ENCODE measurements around the gene SEMA3E.

Gene SEMA3E

DNA sequence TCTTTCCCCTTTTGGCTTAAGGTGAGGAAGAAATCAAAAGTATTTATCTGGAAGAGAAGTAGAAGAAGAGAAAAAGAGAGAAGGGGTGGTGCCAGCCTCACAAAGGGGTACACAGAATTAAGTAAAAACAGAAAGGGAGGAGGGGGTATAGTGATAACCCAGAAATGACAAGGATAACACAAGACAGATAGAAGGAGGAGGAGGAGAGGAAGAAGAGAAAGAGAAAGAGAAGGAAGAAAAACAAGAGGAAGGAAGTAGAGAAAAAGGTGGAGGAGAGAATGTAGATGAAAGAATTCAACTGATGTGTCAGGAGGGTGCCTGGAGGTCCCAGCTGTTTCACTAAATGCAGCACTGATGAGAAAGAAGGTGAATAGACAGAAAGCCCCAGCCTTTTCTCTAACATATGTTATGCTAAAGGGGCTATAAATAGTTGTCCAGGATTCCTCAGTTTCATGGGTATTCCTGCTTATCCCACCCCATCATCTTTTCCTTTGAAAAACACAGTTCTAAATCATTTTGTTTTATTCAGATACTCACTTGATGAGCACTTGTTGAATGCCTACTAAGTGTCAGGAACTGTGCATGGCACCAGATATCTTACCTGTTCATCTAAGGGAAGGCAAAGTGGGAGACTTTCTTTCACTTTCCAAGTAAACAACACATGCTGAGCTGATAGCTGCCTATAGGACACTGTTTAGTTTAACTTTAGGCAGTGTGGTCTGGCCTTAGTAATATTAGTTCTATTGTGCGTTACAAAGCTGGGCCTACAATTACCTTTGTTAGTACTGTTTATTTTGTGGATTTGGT, 8.0 kb downstream of the SEMA3E start:
- no peak for DNase-seq (ENCODE audit: low read depth in 2 of 2)

DNA sequence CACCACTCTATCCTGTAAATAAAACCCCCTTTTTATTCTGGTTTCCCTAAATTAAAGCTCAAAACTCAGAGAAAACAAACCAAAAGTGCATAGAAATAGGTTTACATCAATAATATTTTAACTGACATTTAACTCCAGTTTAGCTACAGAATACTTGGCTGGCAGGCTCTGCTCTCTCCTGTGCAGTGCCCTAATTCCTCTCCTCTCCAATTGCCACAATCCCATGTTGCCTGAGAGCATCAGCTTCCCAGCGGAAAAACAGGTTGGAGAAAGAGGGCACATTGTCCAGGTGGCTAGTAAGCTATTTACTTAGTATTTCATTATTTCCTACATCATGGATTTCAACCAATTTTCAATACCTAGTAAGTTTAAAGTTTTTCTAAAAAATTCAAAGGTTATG, 8.7 kb downstream of the SEMA3E start:
- DNase-seq (ENCODE audit: low read depth in 2 of 2), result no peak

DNA sequence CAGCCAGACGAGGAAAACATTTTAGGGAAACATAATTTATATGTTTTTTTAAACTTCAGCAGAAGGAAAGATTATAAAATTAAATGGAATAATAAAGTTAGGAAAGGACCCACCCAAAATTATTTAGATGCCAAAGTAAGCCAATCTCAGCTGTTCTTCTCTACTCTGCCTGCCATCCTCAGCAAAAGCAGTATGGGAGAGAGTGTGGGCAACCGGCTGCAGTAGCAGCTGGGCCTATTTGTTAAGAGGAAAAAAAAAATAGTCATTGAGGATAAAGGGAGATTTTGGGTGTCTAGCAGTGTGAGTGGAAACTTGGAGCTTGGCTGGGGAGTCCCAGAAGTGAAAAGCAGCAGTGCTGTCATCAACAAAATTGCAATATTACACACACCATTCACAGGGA, 15.4 kb downstream of the SEMA3E start:
- no peak for DNase-seq (ENCODE audit: low read depth in 2 of 2)

DNA sequence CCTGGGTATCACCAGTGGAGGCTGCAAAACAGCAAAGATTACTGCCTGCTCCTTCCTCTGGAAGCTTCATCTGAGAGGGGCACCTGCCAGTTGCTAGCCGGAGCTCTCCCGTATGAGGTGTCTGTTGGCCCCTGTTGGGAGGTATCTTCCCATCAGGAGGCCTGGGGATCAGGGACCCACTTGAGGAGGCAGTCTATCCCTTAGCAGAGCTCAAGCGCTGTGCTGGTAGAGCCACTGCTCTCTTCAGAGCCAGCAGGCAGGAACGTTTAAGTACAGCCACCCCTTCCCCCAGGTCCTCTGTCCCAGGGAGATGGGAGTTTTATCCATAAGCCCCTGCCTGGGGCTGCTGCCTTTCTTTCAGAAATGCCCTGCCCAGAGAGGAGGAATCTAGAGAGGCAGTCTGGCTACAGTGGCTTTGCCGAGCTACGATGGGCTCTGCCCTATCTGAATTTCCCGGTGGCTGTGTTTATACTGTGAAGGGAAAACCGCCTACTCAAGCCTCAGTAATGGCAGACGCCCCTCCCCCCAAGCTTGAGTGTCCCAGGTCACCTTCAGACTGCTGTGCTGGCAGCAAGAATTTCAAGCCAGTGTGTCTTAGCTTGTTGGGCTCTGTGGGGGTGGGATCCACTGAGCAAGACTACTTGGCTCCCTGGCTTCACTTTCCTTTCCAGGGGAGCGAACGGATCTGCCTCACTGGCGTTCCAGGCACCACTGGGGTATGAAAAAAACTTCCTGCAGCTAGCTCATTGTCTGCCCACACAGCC, 19.6 kb downstream of the SEMA3E start:
- no peak for DNase-seq (ENCODE audit: low read depth in 2 of 2)

DNA sequence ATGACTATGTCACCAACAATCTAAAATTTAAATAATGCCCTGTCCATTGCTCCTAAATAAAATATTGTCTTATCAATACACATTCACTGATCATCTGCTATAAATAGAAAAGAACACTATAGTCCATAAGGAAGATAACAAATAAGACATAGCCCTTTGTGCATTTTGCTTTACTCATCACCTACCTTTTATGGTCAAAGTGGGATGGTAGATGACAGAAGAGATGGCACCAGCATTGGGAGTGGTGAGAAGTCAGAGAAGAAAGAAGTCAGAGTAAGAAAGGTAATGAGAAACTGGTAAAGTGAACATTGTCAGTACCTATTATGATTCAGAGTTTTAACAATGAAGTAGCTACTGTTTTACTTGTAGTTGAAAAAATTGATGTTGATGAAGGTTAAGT, 31.1 kb downstream of the SEMA3E start:
- DNase-seq (ENCODE audit: low read depth in 2 of 2), result no peak

DNA sequence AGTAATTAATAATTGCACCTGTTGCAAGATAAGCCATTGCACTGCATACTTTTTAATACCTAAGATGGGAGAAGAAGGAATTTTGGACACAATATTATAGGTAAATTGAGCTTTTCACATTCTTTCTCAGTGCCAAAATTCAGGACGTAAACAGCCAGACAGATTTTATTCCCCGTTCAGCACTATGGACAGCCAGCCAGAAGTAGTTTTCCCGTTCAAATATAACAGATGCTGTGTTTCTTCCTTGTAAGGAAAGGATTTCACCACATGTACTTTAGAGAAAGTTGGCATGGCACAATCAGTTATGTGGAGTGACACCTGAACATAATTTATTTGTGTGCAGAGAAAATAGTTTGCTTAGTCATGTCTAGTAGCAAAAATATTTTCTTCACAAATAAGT, 34.8 kb downstream of the SEMA3E start:
- no peak for DNase-seq (ENCODE audit: low read depth in 2 of 2)

DNA sequence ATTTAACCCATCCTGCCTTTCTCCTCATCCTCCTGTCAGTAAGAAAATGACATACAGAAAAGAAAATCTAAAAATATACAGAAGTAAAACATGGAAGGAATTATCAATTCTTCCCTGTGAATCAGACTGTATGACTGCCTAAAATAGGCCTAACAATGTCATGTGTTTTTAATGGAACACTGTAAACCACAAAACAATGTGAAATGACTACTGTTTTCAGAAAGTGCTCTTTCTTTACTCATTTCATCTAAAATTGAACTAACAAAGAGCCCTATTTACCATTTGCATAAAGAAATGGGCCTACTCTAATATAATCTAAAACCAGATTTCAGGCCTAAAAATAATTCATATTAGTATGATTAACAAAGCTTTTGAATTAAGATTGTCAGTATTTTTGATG, 35.7 kb downstream of the SEMA3E start:
- DNase-seq (ENCODE audit: low read depth in 2 of 2), result no peak

DNA sequence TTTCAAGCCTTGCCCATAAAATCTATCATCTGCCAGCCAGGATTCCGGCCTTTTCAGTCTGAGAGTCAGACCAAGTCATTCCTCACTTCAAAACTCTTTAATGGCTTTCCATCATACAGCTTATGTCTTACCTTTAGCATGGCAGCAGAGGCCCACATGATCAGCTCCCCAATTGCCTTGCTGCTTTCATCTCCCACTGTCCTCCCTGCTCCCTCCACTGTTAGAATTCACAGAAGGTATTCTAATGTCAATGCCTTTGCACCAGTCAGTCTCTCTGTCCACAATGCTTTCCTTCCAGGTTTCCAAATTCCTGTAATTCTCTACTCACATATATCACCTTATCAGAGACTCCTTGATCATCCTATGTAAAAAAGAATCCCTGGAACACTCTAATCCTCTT, 37.2 kb downstream of the SEMA3E start:
- DNase-seq (ENCODE audit: low read depth in 2 of 2), result no peak

DNA sequence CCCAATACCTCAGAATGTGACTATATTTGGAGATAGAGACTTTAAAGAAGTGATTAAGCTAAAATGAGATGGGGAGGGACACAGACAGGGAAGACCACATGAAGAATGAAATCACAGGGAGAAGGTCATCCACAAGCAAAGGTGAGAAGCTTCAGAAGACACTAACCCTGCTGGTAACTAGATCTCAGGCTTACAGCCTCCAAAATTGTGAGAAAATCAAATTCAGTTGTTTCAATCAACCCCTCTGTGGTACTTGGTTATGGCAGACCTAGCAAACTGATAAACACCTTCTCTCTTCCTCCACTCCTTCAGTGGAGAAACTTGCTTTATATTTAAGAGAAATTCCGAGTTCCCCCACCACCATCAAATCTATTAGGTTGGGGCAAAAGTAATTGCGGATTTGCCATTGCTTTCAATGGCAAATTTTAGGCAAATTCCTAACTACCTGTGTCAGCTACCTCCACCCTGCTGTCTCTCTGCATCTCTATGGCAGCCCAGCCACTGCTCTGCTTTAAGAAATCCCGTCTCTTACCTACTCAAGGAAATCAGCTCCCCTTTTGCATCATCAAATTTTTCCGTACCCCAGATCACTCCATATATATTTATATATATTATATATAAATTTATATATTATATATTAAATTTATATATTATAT, 38.2 kb downstream of the SEMA3E start:
- no peak for DNase-seq (ENCODE audit: low read depth in 2 of 2)

DNA sequence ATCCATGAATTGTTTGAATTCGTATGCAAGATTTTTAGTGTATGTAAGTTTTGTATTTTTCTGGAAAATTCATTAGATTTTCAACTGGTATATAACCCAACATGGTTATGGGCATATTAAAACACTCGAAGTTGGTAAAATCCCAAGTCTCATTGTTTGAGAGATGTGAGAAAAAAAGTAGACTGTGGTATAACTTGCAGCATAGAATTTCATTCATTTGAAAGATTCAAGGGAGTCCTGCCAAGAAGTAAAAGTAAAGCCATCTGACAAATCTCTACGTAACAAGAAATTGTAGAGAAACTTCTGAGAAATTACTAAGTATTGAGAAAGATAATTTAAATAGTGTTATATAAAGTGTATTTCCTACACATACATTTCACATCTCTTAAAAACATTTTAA, 40.2 kb downstream of the SEMA3E start:
- DNase-seq (ENCODE audit: low read depth in 2 of 2), result no peak

DNA sequence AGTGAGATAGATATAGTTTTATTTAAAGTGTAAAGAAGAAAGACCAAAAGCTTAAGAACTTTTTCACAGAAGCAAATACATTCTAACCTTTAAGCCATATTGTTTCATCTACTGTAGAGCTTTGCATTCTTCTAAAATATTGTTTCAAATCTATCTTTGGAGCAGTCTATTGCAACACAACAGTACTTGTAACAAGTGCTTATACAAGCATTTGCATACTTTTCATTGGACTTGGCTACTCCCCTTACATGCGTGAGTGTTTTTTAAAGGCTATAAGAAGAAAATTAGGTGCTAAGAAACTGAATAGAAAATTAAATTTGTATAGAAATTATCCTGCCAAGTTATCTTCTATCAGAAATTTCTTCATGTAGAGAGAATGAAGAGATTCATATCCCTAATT, 45.3 kb downstream of the SEMA3E start:
- DNase-seq (ENCODE audit: low read depth in 2 of 2), result no peak

DNA sequence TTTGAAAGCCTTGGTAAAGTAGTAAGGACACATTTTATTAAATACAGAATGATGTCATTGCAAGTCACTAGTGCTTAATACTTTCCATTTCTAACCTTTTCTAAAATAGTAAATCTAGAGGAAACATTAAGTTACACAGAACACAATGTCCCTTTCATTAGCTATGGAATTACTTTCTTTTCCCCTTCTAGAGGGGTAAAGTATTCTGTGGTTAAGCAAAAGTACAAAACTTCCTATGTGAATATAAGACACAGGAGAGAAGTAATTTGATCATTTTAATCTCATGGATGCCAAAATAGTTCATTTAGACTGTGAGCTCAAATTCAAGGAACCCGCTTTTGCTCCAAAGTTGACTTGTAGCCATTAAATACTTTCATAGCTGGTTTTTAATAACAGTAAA, 49.8 kb downstream of the SEMA3E start:
- DNase-seq (ENCODE audit: low read depth in 2 of 2), result no peak

DNA sequence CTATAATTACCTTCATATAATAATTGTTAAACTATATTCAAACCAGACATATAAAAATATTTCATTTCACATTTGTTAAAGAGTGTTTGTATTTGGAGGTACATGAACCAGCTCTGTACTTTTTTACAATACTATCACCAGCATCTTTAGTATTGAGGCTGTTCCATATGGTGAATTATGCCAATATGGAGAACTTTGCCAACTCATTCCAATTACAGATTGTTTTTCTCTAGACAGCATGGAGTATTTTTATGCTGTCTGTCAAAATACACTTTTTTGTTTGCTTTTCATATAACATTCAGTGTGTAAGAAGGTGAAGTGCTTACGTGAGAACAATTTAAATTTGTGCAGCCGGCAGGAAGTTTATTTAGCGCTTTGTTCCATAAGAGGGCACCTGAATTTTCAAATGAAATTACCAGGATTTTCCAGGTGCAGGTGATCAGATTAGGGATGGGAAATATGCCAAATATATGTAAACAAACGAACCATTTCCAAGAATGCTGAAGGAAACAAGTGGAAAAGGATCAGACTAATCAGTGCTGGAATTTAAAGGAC, 54.9 kb downstream of the SEMA3E start:
- DNase-seq (ENCODE audit: low read depth in 2 of 2), result no peak

DNA sequence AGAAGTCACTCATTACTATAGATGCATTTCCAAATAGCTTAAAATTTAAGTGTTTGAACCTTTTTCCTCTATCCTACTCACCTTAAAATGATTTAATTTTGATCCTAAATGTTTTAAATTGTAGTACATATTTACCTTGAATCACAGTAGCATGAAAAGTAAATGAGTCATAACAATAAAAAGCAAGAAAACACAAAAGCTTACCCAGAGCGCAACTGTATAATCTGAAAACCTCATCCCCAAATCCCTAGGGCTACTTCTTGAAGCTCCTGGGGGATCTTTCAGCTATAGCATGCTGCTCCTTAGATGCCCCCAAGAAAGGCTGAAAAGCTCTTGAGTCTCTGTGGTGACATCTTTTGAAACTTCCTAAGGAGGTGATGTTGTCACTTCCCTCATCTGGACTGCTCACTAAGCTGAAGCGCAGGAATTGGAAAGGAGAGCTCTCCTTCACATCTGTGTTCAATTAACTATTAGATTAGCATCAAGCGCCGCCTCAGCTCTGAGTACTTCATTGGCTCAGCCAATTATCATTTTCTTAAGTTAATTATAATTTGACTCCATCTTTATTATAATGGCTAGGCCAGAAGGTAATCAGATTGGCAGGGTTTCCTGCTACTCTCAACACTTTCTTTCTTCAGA, 60.2 kb downstream of the SEMA3E start:
- no peak for DNase-seq (ENCODE audit: low read depth in 2 of 2)

DNA sequence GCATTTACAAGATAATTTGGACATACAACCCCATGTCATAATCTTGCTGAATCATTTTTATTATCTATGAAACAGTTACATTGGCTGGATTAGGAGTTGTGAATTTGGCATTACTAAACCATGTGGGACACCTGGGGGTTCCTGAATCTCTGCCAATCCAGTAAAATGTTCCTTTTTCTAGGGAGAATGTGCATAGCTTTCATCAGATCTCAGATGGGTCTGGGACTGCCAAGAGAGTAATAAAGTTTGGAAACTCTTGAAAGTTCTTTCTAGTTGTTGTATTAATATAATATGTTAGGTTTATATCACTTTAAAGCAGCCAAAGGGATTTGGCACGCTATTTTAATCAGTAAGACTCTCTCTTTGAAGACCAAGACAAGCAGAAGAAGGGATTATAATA, 62.7 kb downstream of the SEMA3E start:
- DNase-seq (ENCODE audit: low read depth in 2 of 2), result no peak

DNA sequence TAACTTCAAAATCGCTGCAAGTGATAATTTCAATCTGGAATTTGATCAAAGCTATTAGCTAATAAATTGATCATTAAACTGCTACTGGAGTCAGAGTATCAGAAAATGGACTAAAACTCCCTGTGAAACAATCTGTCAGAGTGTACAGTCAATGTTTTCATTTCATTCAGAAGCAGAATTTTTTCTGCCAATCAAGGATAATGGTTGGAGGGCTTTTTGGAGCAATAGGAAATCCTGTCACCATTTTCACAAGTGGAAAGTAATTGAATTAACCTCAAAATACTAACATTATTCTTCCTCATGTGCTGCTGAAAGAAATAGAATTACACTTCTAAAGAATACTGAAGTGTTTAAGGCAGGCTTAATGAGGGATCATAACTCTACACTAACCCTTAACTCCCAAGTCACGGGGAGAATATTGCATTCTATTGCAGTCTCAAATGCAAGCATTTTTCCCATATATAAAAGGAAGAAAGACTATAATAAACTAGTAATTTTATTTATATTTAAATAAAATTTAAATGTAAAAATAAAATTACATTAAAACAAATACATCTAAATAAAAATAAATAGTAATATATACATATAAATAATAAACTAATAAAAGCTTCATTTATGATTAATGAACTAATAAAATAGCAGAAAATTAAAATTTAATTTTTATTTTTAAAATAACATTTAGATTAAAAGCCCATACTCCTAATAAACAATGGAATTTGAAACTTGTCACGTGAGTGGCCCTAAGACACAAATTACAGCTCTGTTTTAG, 67.1 kb downstream of the SEMA3E start:
- DNase-seq (ENCODE audit: low read depth in 2 of 2), result no peak

DNA sequence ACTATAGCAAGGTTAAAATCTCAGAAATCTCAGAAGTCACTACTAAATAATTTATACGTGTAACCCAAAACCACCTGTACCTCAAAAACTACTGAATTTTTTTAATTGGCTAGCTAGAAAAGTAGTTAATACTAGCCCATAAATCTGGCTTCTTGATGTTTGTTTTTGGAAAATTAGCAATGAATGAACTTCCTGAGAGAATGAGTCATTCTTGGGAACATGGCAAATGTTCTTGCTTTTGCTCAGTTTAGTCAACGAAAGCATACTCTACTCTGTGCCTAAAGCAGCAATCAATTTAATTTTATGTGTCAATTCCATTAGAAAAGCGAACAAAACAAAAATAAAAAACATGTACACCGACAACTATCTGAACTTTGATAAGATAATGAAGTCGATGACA, 69.2 kb downstream of the SEMA3E start:
- no peak for DNase-seq (ENCODE audit: low read depth in 2 of 2)

DNA sequence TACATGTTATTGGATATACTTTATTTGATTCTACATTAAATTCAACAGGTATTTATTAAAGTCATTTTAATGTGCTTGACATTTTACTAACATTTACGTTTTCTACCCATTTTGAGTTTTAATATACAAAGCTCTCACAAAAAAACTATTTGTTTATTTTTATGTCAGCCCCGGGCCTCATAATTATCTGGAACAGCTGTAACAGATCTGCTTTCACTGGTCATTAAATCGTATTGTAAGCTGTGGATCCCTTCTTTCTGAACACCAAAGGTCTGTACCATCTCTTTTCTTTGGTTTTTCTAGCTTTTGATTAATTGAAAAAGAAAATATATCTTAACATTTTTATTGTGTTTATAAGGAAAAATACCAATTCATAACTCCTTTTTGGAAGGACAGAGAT, 73.5 kb downstream of the SEMA3E start:
- DNase-seq (ENCODE audit: low read depth in 2 of 2), result no peak

DNA sequence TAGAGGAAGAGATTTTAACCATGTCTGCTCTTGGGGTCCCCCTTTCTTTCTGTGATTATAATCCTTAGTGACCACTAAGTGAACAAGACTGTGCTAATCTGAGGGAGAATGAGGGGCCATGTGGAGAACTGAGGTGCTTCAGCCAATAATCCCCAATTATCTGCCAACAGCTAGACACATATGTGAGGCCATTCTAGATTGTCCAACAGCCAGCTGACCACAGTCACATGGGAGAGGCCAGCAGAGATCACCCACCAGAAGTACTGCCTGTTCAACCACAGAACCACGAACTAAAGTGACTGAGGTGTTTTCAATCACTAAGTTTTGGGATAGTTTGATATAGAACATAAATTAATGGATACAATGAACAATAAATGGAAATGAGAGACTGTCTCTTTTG, 74.3 kb downstream of the SEMA3E start:
- no peak for DNase-seq (ENCODE audit: low read depth in 2 of 2)

DNA sequence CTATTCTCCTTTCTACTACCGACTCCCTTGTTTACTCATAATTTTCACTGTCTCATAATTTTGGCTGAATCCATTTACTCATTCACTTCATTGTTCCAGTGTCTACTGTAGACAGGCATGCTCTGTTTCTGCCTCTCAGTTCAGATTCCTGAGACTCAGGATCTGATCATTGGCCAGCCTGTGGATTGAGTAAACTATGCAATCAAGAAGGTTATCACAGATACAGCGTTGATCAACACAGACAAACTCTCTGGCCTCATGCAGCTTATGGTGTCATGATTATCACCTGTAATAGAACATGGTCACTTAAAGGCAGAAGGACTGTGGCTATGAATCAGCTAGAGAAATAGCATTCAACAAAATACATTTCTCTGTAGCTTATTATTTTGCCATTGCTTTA, 86.0 kb downstream of the SEMA3E start:
- DNase-seq (ENCODE audit: low read depth in 2 of 2), result no peak

DNA sequence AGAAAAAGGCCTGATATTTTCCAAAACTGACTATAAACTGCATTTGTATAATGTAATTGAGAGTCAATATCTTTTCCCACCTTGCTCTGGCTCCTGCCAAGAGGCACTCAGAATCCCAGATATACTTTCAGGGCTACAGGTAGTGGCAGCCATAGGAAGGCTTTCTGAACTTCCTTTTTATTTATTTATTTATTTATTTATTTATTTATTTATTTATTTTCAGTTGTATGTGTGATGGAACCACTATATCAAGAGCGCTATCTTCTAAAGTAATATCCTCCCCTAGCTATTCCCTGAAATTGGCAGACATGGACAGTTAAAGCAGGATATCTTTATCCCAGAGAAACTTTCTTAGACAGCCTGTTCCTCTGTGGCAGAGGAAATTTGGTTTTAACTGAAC, 86.7 kb downstream of the SEMA3E start:
- DNase-seq (ENCODE audit: low read depth in 2 of 2), result no peak
